GM19468 (cell line): ENCODE results near the gene THAP4.
A peak's percentile ranks its signal among the peaks of the same experiment; 100 is the strongest.

Source experiments
- ATAC-seq: cut with Tn5 transposase; IDR thresholded peaks from one replicate; pipeline ENCODE4 v1.9.1; 2021; ENCODE audit warnings: mild to moderate bottlenecking, moderate library complexity, moderate number of reproducible peaks; ENCODE audit not compliant: unreplicated experiment; ENCODE audit errors: extremely low read depth

THAP4 gene

GRCh38 chr2:241615522-241616052 is 21.4 kb downstream of the THAP4 start:
- ATAC-seq = no peak

DNA sequence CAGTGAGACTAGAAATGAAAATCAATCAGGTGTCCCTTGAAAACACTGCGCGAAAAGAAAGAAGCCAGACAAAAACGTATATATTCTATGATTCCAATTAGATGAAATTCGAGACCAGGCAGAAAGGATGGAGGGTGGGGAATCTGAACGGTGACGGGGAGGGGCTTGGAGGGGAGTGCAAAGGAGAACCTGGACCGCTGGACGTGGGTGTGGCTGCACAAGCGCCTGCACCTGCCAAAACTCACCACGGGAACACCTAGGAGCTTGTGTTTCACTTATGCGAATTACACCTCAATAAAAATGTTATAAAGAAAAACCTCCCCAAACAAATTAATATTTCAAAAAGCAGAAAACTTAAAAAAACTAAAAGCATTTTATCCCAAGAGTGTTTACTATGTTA is 21.9 kb downstream of the THAP4 start:
- no peak for ATAC-seq

DNA sequence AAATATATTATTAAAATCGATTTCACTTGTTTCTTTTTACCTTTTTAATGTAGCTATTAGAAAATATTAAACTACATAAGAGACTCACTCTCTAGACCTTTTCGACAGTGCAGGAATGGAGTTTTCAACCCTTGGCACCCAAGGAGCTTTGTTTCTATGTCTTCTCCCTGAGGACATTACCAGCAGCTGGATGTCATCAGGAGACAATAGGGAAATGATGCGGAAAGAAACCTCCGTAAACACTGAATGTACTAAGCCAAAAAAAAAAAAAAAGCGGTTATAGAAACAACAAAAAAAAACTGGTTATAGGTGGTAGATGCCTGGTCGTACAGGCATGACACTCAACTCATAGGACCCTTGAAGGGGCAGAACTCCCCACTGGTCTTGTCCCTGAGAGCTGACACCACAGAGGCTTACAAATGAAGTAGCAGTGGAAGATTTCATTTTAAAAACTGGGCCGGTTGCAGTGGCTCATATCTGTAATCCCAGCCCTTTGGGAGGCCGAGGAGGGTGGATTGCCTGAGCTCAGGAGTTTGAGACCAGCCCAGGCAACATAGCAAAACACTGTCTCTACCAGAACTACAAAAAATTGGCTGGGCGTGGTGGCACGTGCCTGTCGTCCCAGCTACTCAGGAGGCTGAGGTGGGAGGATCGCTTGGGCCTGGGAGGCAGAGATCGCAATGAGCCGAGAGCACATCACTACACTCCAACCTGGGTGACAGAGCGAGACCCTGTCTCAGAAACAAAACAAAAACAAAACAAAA is 23.8 kb downstream of the THAP4 start:
- ATAC-seq = no peak

DNA sequence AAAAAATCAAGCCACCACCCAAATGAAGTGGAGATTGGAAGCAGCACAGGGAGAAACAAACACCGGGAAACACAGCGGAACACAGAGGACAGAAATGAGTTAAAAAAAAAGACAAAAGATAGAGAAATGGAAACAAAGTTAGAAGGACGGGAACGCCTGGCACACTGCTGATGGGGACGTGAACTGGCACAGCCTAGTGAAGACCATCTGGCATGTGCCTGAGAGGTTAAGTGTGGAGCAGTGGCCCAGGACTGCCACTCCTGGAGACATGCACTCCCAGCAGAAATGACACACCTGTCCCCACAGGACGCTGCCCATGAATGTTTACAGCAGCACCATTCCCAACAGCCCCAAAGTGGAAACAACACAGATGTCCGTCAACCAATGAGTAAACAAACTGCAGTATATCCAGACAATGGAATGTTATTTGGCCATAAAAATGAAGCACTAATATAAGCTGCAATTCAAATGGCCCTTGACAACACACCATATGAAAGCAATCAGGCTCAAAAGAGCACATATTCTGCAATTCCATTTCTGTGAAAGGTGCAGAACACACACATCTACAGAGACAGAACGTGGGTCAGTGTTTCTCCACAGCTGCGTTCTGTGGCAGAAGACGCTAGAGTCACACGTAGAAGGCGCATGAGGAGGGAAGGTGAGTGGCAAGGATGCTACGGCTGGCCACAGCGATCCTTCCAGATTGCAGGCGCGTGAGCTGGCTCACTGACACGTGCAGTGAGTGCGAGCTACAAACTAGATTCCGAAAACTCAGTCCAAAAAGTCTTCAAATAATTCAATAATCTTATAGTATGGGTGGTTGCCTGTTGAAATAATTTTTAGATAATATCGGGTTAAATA is 24.6 kb downstream of the THAP4 start:
- ATAC-seq = no peak

GRCh38 chr2:241611062-241611461 is 25.9 kb downstream of the THAP4 start:
- ATAC-seq = no peak

GRCh38 chr2:241609859-241610793 is 26.8 kb downstream of the THAP4 start:
- ATAC-seq = peak; percentile 85

GRCh38 chr2:241608881-241609280 is 28.1 kb downstream of the THAP4 start:
- ATAC-seq = no peak

GRCh38 chr2:241607162-241607885 is 29.6 kb downstream of the THAP4 start:
- no peak for ATAC-seq

GRCh38 chr2:241606186-241606585 is 30.8 kb downstream of the THAP4 start:
- no peak for ATAC-seq

GRCh38 chr2:241603686-241604085 is 33.3 kb downstream of the THAP4 start:
- no peak for ATAC-seq

- no peak for ATAC-seq
These were observed 34.2 kb downstream of the THAP4 start for GRCh38 chr2:241602720-241603119.

GRCh38 chr2:241601841-241602240 is 35.1 kb downstream of the THAP4 start:
- no peak for ATAC-seq

DNA sequence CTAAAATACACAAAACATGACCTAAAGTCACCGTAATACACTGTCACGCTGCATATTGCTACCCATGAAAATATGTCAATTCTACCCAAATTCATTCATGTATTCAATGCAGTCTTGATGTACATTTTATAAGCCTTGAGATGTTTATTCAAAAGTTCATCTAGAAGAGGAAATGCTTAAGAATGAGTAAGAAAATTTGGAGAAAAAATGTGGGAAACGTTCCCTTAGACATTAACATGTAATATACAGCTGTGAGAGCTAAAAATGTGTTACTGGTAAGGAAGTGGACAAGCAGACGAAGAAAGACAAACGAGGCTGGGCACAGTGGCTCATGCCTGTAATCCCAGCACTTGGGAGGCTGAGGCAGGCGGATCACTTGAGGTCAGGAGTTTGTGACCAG is 37.3 kb downstream of the THAP4 start:
- ATAC-seq = no peak

GRCh38 chr2:241598487-241598886 is 38.5 kb downstream of the THAP4 start:
- no peak for ATAC-seq

- ATAC-seq = no peak
These were observed 38.9 kb downstream of the THAP4 start for GRCh38 chr2:241598061-241598460.

- no peak for ATAC-seq
These were observed 39.4 kb downstream of the THAP4 start for GRCh38 chr2:241597561-241597960.

GRCh38 chr2:241595600-241596140 is 41.3 kb downstream of the THAP4 start:
- no peak for ATAC-seq

- ATAC-seq = no peak
These were observed 43.7 kb downstream of the THAP4 start for GRCh38 chr2:241593271-241593670.

GRCh38 chr2:241592126-241592845 is 44.7 kb downstream of the THAP4 start:
- ATAC-seq = no peak
